BJ (cell line): ENCODE results near the gene CDK5R2. TPM values are rescaled to one million over a fixed set of nuclear protein-coding genes. Genes with fewer than 3 reads are reported as not detected.

ENCODE experiments used
- CTCF ChIA-PET: fragments of 350-600 bp; formaldehyde crosslinking; extraction: SDS; loops from one replicate; lab custom pipeline; 2021; ENCODE audit warnings: antibody characterized with exemption, inconsistent platforms; lab: Yijun Ruan, JAX
- POLR2A ChIA-PET: fragments of 300-600 bp; sonication (Branson Sonifier 250); formaldehyde crosslinking; extraction: SDS; loops from one replicate; lab custom pipeline; 2021; ENCODE audit warnings: antibody characterized with exemption; lab: Charles Lee
- DNase-seq: peaks from one replicate; pipeline ENCODE4 v3.0.0-alpha.2; 2011; ENCODE audit warnings: low read depth
- H3K27me3 ChIP-seq: 2 replicates; pipeline ENCODE4 v1.6.0; 2011; ENCODE audit warnings: low read length; ENCODE audit not compliant: control insufficient read depth, insufficient read depth
- H3K36me3 ChIP-seq: 2 replicates; pipeline ENCODE4 v1.5.1; 2011; ENCODE audit warnings: low read length; ENCODE audit not compliant: control insufficient read depth, insufficient read depth
- H3K4me3 ChIP-seq: 2 replicates; pipeline ENCODE4 v1.5.1; 2011; ENCODE audit warnings: low read depth, mild to moderate bottlenecking, control low read depth, low read length
- CTCF ChIP-seq: IDR thresholded peaks from 2 replicates; pipeline ENCODE4 v1.5.1; 2011; ENCODE audit warnings: low read depth, mild to moderate bottlenecking, control low read depth, inconsistent platforms, low read length, moderate library complexity; ENCODE audit not compliant: insufficient read depth
- polyA plus RNA-seq: library from polyadenylated mRNA; depleted of rRNA; stranded (reverse); fragments of >200 nt; gene quantifications from 2 replicates; pipeline ENCODE4 v1.2.3, GENCODE V29; 2011

The CDK5R2 gene
- polyA plus RNA-seq, 1 experiment = 0.02 TPM

DNA sequence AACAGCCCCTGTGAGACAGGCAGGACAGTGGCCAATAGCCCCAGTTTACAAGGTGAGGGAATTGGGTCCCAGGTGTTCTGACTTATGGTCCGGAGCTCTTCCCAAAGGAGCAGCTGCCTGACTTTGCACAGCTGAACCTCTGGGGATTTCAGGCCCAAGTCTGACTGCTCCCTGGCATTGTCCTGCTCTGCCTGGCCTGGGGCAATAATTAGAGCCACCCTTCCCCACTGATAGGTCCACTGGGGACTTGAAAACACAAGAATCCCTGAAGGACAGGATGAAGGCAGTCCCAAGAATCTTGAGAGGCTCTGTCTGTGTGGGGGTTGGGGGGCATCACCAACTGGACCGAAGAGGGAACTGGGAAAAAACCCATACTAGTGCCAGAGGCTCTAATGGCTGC lies 29.2 kb downstream of the CDK5R2 start:
- CTCF ChIA-PET = interaction anchor here (1.0 to 2.2 kb wide), 3 partner anchors 9 to 41 kb away, joined by 3 to 8 read pairs (median 5); no protein-coding TSS in a partner anchor
- DNase-seq = no peak
- no peaks in the 10 kb centered on the region for H3K36me3 ChIP-seq
- no peak overlapping the region for H3K4me3 ChIP-seq
- no peak for TF ChIP-seq CTCF
- peaks cover 72% of the 10 kb centered on the region for H3K27me3 ChIP-seq
- POLR2A ChIA-PET = no interaction called here

DNA sequence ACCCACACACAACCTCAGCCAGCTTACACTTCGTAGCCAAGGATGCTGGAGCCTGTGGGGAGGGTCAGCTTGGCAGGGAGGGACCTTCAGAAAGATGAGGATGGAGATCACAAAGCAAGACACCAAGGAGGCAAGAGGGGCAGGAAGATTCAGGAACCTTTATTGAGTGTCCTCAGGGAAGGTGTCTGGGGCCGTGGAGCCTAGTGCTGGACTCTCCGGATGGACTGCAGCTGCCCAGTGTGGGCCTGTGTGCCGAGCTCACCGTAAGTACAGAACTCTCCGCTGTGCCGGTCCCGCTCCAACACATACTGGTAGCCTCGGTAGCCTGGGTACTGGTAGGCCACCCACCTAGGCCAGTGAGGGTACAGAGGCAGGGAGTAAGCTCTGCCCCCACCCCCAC lies 30.6 kb downstream of the CDK5R2 start:
- no peak for DNase-seq
- CTCF ChIA-PET = interaction anchor here (1.0 to 1.4 kb wide), 2 partner anchors 10 to 14 kb away, joined by 4 to 6 read pairs; no protein-coding TSS in a partner anchor
- H3K36me3 ChIP-seq = no peaks in the 10 kb centered on the region
- H3K4me3 ChIP-seq = no peak overlapping the region
- peaks cover 74% of the 10 kb centered on the region for H3K27me3 ChIP-seq
- TF ChIP-seq CTCF = no peak
- POLR2A ChIA-PET = interaction anchor here (0.6 kb wide), 1 partner anchor 129 kb away, joined by 6 read pairs; no protein-coding TSS in a partner anchor

- TF ChIP-seq CTCF = no peak
- Histone ChIP-seq H3K36me3 (no peaks in the 10 kb centered on the region), H3K4me3 (no peak overlapping the region), H3K27me3 (peaks cover 76% of the 10 kb centered on the region)
- no peak for DNase-seq
- ChIA-PET POLR2A (interaction anchor here (0.6 kb wide), 1 partner anchor 130 kb away, joined by 6 read pairs; no protein-coding TSS in a partner anchor), CTCF (interaction anchor here (1.1 to 2.5 kb wide), 3 partner anchors 10 to 15 kb away, joined by 3 to 14 read pairs (median 4); no protein-coding TSS in a partner anchor)
Observed at GRCh38 chr2:218990612-218991011, 31.1 kb downstream of the CDK5R2 start.

GRCh38 chr2:218991674-218992168 lies 32.3 kb downstream of the CDK5R2 start:
- DNase-seq = no peak
- peaks cover 75% of the 10 kb centered on the region for H3K27me3 ChIP-seq
- TF ChIP-seq CTCF = no peak
- no peaks in the 10 kb centered on the region for H3K36me3 ChIP-seq
- CTCF ChIA-PET = interaction anchor here (2.5 kb wide), 1 partner anchor 11 kb away, joined by 14 read pairs; no protein-coding TSS in a partner anchor
- POLR2A ChIA-PET = no interaction called here
- H3K4me3 ChIP-seq = no peak overlapping the region

- CTCF ChIA-PET = interaction anchor here (0.7 to 2.5 kb wide), 2 partner anchors 12 to 129 kb away, joined by 3 to 14 read pairs; no protein-coding TSS in a partner anchor
- Histone ChIP-seq H3K27me3 (peaks cover 73% of the 10 kb centered on the region), H3K36me3 (no peaks in the 10 kb centered on the region), H3K4me3 (no peak overlapping the region)
- POLR2A ChIA-PET = no interaction called here
- no peak for DNase-seq
- no peak for TF ChIP-seq CTCF
Observed at GRCh38 chr2:218992196-218992595, 32.7 kb downstream of the CDK5R2 start.
